Ovary (tissue), 3 donors: ENCODE results near the gene TUBB1.

Source experiments
- POLR2A ChIP-seq: fragments of 450-650 bp; IDR thresholded peaks from one replicate; pipeline ENCODE4 v1.6.1; 2017; ENCODE audit warnings: antibody characterized with exemption, mild to moderate bottlenecking, moderate library complexity
- TF ChIP-seq, protein P1 (sequence below), 3 donors: fragments of 450-650 bp in 2 of 3; fragments of 200-600 bp in 1 of 3; IDR thresholded peaks; one replicate each; pipeline versions ENCODE4 v1.5.1 to v1.8.0; 2016 to 2022; ENCODE audit warnings: antibody characterized with exemption in 3 of 3, mild to moderate bottlenecking in 1 of 3
- donor health status: DM: no; HTN: no; CAD: no.

DNA sequence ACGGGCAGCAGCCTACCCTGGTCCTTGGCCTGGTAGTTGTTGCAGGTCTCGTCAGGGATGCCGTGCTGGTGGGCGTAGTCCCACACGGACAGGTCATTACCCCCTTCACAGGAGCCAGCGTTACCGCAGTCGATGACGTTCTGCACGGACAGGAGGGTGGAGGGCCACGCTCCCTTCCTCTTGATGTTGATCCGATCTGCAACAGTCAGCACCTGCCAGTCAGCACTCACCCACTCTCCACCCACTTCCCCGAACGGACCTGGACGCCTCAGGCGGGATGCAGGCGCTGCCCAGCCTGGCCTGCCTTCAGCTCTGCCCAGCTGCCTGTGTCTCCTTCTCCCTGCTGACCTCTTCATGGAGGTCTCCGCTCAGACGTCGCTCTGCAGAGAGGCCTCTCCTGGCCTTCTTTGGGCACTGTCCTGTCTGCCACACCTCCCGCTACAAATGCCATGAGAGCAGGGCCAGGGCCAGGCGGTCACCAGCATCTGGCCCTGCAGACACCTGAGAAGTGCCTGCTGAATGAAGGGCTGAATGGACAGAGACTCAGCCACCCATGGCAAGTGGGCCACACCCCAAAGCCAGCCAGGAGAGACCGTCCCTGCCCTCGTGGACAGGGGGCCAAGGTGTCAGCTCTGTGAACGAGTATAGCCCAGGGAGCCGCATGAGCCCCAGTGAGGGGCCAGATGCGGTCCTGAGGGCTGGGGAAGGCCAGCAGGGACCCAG lies 17.6 kb upstream of the TUBB1 start:
- TF ChIP-seq POLR2A = no peak
- TF ChIP-seq, protein P1, sequence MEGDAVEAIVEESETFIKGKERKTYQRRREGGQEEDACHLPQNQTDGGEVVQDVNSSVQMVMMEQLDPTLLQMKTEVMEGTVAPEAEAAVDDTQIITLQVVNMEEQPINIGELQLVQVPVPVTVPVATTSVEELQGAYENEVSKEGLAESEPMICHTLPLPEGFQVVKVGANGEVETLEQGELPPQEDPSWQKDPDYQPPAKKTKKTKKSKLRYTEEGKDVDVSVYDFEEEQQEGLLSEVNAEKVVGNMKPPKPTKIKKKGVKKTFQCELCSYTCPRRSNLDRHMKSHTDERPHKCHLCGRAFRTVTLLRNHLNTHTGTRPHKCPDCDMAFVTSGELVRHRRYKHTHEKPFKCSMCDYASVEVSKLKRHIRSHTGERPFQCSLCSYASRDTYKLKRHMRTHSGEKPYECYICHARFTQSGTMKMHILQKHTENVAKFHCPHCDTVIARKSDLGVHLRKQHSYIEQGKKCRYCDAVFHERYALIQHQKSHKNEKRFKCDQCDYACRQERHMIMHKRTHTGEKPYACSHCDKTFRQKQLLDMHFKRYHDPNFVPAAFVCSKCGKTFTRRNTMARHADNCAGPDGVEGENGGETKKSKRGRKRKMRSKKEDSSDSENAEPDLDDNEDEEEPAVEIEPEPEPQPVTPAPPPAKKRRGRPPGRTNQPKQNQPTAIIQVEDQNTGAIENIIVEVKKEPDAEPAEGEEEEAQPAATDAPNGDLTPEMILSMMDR (IDR thresholded peaks at IDR 0.05) = no peak
